Natural killer cell (primary cell): Measurements from ENCODE around the gene MPPE1. TPM values are rescaled to one million over a fixed set of nuclear protein-coding genes. Genes with fewer than 3 reads are reported as not detected.

Experiments
- ATAC-seq, 3 donors: fragments of 150-1000 bp in 2 of 3; fragments of 200-7000 bp in 1 of 3; cut with Tn5 transposase; 1 replicate in 1 of 3; 2 replicates in 2 of 3; pipeline ENCODE4 v1.10.0; 2021; ENCODE audit warnings: mild to moderate bottlenecking in 2 of 3, moderate library complexity in 2 of 3
- DNase-seq, 2 donors: peaks; one replicate each; pipeline versions ENCODE4 v3.0.0 to v3.0.0-alpha.2; 2013 to 2021; ENCODE audit warnings: mixed read lengths in 1 of 2
- H3K27ac ChIP-seq: one replicate; pipeline ENCODE4 v1.5.1; 2013; ENCODE audit warnings: mild to moderate bottlenecking, low read length
- H3K27me3 ChIP-seq: one replicate; pipeline ENCODE4 v1.6.1; 2013; ENCODE audit warnings: low read length; ENCODE audit not compliant: control insufficient read depth, insufficient read depth
- H3K36me3 ChIP-seq: one replicate; pipeline ENCODE4 v1.6.1; 2013; ENCODE audit warnings: low read length; ENCODE audit not compliant: control insufficient read depth, insufficient read depth
- H3K4me1 ChIP-seq: one replicate; pipeline ENCODE4 v1.6.1; 2013; ENCODE audit warnings: low read length; ENCODE audit not compliant: control insufficient read depth, insufficient read depth
- H3K4me3 ChIP-seq: one replicate; pipeline ENCODE4 v1.5.1; 2013; ENCODE audit warnings: low read length
- H3K9me3 ChIP-seq: one replicate; pipeline ENCODE4 v1.6.1; 2013; ENCODE audit warnings: low read length; ENCODE audit not compliant: control insufficient read depth, insufficient read depth
- H3K27ac Mint-ChIP-seq, 2 donors: one replicate each; pipeline ENCODE4 v1.8.0; 2022; ENCODE audit warnings: mild to moderate bottlenecking in 2 of 2, mixed read lengths in 2 of 2, moderate library complexity in 1 of 2
- H3K27me3 Mint-ChIP-seq, 2 donors: one replicate each; pipeline ENCODE4 v1.8.0; 2022; ENCODE audit warnings: low read depth in 2 of 2, mixed read lengths in 2 of 2
- H3K36me3 Mint-ChIP-seq: one replicate; pipeline ENCODE4 v1.8.0; 2022; ENCODE audit warnings: mixed read lengths
- H3K4me1 Mint-ChIP-seq, 2 donors: one replicate each; pipeline ENCODE4 v1.8.0; 2022; ENCODE audit warnings: mixed read lengths in 2 of 2
- H3K4me3 Mint-ChIP-seq: one replicate; pipeline ENCODE4 v1.8.0; 2022; ENCODE audit warnings: mild to moderate bottlenecking, moderate library complexity, mixed read lengths
- H3K9me3 Mint-ChIP-seq, 2 donors: one replicate each; pipeline ENCODE4 v1.8.0; 2022; ENCODE audit warnings: mixed read lengths in 2 of 2
- CTCF ChIP-seq: fragments of 200-600 bp; IDR thresholded peaks from one replicate; pipeline ENCODE4 v1.8.0; 2022; ENCODE audit warnings: antibody characterized with exemption
- WGBS: methylation state at CpG from one replicate; pipeline ENCODE4 v1.1.7; 2013; ENCODE audit warnings: missing lambda C conversion rate; ENCODE audit not compliant: insufficient coverage; 5-methylcytosine and 5-hydroxymethylcytosine counted together
- intact Hi-C: fragments of 100-400 bp; cut with micrococcal nuclease; formaldehyde crosslinking; loops from one replicate; pipeline ENCODE4 v1.14.2; 2022
- total RNA-seq, 4 donors: library from RNA; stranded (reverse); fragments of 120-200 nt in 1 of 4; gene quantifications; one replicate each; pipeline versions ENCODE4 v1.2.3 to v1.2.4, GENCODE V29; 2013 to 2022

The MPPE1 gene
- total RNA-seq, 3 donors from 2014 or later (not counting 1 experiment from before 2014, with no cell fraction given) = 98.3 to 110 (median 105) TPM

DNA sequence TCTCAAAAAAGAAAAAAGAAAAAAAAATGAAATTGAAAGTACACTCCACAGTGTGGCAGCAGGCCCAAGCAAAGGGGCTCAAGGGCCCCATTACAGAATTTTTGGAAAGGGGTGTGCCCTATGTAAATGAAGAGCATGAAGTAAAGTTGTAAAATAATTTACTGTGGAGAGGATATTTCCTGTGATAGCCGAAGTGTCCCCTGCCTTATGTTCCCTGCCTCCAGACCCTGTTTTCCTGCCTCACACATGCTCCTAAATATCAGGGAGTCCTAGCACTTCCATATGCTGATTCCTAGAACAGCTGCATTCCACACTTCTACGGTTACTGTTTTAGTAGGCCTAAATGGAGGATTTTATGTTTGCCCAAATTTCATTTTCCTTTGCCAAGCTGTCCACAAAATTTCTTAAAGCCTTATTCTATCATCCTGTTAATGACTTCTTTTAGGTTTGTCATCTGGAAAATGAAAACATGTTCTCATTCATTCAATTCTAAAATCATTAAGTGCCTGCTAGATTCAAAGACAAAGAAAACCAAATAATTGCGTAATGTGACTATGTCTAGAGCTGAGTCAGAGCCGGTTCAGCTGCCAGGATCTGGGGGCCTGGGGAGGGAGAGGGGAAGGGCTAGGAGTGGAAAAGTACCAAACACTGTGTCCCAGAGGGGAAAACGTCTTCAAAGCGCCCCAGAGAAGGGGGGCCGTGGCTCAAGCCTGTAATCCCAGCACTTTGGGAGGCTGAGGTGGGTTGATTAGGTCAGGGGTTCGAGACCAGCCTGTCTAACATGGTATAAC is 47.3 kb upstream of the MPPE1 start:
- 64% methylated on average over 6 of the region's 8 CpGs for WGBS
- H3K36me3 Mint-ChIP-seq = peaks cover 11% of the 10 kb centered on the region

DNA sequence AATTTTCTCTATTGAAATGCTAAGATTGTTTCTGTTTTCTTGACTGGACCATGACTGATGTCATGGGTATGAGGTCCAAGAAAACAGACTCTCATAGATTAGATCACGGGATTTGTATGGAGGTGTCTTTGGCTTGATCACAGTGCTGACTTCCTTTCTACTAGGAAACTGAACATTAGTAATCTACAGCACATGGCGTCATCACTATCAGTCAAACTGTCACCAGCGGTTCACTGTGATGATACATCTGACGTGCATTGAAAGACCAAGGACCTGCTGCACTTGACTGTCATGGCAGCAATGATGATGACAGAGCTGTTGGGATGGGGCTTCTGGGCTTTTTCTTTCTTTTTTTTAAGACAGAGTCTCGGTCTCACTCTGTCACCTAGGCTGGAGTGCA is 45.0 kb upstream of the MPPE1 start:
- H3K27ac Mint-ChIP-seq = no peak overlapping the region

More for the DNA sequence above, 47.3 kb upstream of the MPPE1 start:
- no peaks in the 10 kb centered on the region for H3K4me1 Mint-ChIP-seq
- H3K4me1 ChIP-seq = no peaks in the 10 kb centered on the region
- no peak for TF ChIP-seq CTCF
- H3K27me3 Mint-ChIP-seq = no peaks in the 10 kb centered on the region
- DNase-seq (no peak), ATAC-seq (no peak)
- intact Hi-C loops = no loop called here
- no peak overlapping the region for H3K4me3 ChIP-seq
- H3K27ac ChIP-seq = no peak overlapping the region
- H3K9me3 Mint-ChIP-seq = peaks cover 0 to 2% of the 10 kb centered on the region in 2 donors
- no peaks in the 10 kb centered on the region for H3K27me3 ChIP-seq
- no peak overlapping the region for H3K4me3 Mint-ChIP-seq
- peaks cover 3% of the 10 kb centered on the region for H3K9me3 ChIP-seq
- no peak overlapping the region for H3K27ac Mint-ChIP-seq
- H3K36me3 ChIP-seq = no peaks in the 10 kb centered on the region

GRCh38 chr18:11951390-11951851 is 43.3 kb upstream of the MPPE1 start:
- ATAC-seq (no peak), DNase-seq (no peak)
- H3K27ac ChIP-seq = no peak overlapping the region
- Mint-ChIP-seq H3K27me3 (no peaks in the 10 kb centered on the region), H3K9me3 (no peaks in the 10 kb centered on the region), H3K36me3 (no peaks in the 10 kb centered on the region), H3K4me1 (peaks cover 12% of the 10 kb centered on the region in 2 donors), H3K27ac (no peak overlapping the region), H3K4me3 (no peak overlapping the region)
- no peaks in the 10 kb centered on the region for H3K27me3 ChIP-seq
- intact Hi-C loops = no loop called here
- no peaks in the 10 kb centered on the region for H3K36me3 ChIP-seq
- H3K4me3 ChIP-seq = no peak overlapping the region
- no peak for TF ChIP-seq CTCF
- WGBS = 89% methylated on average over 9 of the region's 9 CpGs
- no peaks in the 10 kb centered on the region for H3K9me3 ChIP-seq
- H3K4me1 ChIP-seq = peaks cover 14% of the 10 kb centered on the region

More for the DNA sequence above, 45.0 kb upstream of the MPPE1 start:
- intact Hi-C loops = no loop called here
- Histone ChIP-seq H3K27ac (no peak overlapping the region), H3K36me3 (no peaks in the 10 kb centered on the region), H3K4me1 (no peaks in the 10 kb centered on the region), H3K9me3 (peaks cover 3% of the 10 kb centered on the region), H3K4me3 (no peak overlapping the region), H3K27me3 (no peaks in the 10 kb centered on the region)
- ATAC-seq = no peak
- Mint-ChIP-seq H3K9me3 (peaks cover 0 to 2% of the 10 kb centered on the region in 2 donors), H3K36me3 (peaks cover 11% of the 10 kb centered on the region), H3K27me3 (no peaks in the 10 kb centered on the region), H3K4me3 (no peak overlapping the region), H3K4me1 (no peaks in the 10 kb centered on the region)
- WGBS = 95% methylated on average over 5 of the region's 5 CpGs
- DNase-seq = no peak
- TF ChIP-seq CTCF = no peak
